Glomerular endothelial cell (primary cell): ENCODE results near the gene TBC1D1. TPM values are rescaled to one million over a fixed set of nuclear protein-coding genes. Genes with fewer than 3 reads are reported as not detected.
"Not testable (repeated sequence)": the region's sequence is repeated elsewhere in the genome, so short reads cannot be mapped to it uniquely, and the experiment has no call there.

ENCODE experiments used
- DNase-seq: peaks from one replicate; pipeline ENCODE4 v3.0.0-alpha.2; 2011; ENCODE audit warnings: low read depth, low spot score; ENCODE audit errors: extremely low read depth
- total RNA-seq: library from RNA; depleted of rRNA; stranded (reverse); fragments of >200 nt; gene quantifications from 2 replicates; pipeline ENCODE4 v1.2.3, GENCODE V29; 2015

TBC1D1 gene
- total RNA-seq, 1 donor from 2014 or later = 133 TPM

DNA sequence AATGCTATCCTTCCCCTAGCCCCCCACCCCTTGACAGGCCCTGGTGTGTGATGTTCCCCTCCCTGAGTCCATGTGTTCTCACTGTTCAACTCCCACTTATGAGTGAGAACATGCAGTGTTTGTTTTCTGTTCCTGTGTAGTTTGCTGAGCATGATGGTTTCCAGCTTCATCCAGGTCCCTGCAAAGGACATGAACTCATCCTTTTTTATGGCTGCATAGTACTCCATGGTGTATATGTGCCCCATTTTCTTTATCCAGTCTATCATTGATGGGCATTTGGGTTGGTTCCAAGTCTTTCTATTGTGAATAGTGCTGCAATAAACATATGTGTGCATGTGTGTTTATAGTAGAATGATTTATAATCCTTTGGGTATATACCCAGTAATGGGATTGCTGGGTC, 32.2 kb downstream of the TBC1D1 start:
- DNase-seq = not testable (repeated sequence)

DNA sequence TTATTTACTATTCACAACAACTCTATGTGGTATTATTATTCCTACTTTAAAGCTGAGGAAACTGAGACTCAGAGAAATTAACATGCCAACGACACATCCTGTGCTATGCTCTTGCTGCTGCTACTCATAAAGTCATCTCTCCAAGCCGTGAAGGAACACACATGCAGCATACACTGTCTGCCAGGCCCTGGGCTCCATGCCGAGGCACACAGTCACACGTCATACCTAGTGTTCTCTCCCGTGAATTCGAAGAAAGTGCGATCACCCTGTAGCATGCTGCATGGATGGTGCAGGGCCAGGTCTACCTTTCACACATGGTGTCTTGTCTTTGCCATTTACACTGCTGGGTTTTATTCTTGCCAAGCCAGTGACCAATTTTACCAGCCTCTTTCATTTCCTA, 34.1 kb downstream of the TBC1D1 start:
- DNase-seq = no peak

DNA sequence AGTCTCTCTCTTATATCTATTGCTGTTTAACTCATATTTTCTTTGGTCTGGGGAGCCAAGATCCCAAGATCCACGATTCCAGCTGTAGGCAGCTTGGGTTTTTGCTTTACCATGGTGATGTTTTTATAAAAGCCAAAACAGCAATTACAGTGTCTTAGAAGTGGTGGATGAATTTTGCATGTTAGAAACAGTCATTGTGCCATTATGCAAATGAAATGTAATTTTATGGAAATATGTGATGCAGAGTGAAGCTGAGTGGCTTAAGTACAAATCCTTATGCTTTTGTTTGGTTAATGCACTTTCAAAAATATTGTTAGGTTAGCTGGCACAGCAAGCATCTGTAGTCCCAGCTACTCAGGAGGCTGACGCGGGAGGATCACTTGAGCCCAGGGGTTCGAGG, 36.5 kb downstream of the TBC1D1 start:
- no peak for DNase-seq

DNA sequence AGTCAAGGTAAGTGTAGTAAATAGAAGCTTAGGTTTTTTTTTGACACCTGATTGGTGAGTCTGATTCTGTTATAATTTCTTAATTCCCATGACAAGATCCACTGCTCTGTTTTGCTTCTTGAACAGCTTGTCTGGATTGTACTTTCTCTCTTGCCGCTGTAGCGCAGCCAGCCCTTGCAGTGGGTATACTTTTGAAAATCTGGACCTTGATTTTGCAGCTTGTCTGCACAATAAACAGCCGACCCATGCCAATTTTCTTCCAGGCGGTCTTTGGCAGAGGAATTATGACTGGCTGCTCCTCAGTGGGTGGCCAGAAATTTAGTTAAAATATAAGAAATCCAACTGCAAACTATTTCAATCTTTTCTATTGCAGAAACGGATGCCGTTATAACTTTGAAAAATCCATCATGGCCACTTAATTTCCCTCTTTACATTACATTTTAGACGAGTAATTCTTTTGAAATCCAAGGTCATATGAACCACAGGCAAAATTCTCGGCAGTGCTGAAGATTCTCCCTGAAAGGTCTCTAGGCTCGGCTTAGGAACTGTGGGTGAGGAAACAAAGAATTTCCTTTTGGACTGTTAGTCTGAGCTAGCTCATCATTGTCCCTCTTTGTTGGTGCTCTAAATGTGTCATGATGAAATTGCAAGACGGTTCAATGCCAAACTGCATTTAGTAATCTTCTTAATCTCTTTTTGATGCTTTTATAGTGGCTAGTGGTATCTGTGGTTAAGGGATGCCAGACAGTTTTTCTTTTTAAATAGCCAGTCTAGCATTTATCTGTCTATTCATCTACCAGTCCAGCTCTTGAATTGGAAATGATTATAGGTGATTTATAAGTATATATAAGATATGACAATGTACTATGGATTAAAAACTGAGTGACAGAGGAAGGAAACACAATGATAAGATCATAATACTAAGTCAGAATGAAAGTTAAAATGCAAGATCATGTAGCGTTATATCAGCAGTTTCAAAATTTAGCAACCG, 37.8 kb downstream of the TBC1D1 start:
- DNase-seq = no peak

DNA sequence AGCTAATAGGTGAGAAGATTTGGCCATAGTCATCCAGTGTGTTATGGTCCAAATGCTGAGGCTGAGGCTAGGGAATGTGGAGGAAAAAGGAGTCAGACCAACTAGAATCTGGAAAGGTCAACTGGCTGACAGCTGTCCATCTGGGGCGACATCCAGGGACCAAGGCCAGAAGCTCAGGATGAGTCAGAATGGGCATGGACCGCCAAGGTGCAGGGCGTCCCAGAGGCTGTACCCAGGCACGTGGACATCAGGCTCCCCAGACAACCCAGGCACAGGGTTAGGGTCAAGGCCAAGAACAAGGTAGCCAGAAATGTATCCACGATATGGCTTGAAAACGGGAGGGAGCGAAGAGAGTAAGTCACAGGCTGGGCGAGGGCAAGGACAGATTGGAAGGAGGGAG, 43.2 kb downstream of the TBC1D1 start:
- no peak for DNase-seq

DNA sequence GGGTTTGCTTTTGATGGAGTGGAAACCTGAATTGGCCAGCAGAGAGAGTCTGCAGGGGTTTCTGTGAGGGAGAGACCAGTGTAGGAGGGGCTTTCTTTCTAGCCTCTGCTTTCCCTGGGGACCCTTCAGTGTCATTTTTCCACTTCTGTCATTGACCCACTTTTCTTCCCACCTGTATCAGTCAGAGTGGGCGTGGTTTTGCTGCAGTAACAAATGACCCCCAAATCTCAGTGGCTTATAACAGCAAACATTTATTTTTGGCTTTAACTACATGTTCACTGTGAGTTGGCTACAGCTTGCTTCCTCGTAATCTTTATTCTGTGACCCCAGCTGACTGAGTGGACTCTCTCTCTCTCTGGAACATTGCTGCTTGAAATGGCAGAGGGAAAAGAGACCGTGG, 43.7 kb downstream of the TBC1D1 start:
- no peak for DNase-seq

DNA sequence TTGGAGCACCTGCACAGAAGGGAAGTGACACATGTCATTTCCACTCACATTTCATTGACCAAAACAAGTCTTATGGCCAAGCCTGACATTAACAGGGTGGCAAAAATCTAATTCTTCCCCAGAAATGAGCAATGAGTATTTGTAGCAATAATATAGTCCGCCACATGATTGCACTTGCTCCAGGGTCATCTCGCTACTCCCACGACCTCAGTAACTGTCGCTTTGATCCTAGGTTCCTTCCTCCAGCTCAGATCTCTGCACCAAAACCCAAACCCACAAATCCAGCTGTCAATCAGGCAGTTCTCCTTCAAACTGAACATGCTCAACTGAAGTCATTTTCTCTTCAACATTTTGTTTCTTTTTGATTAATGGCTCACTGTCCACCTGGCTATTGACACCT, 44.1 kb downstream of the TBC1D1 start:
- no peak for DNase-seq

DNA sequence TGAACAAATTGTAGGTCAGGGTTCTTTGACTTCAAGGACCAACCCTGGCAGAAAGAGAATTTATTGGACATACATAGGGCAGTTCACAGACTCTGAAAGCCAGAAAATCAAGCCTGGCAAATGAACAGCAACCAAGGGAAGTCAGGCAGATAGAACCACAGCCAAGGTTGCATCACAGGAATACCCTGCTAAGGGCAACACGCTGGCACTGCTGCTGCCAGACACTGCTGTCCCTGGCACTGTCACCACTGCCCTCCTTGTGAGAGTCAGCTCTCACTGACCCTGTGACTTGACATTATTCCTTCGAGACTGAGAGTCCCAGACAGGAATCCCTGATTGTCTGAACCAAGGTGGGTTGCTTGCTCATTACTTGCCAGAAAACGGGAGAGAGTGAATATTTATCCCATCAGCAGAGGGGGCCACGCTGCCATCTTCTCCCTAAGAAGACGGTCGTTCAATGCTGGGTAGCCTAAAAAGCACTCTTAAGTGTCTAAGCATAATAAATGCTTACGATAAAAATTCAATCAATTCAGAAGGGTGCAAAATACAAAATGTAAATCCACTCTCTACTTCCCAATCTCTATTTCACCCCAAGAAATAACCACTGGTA, 46.1 kb downstream of the TBC1D1 start:
- no peak for DNase-seq

DNA sequence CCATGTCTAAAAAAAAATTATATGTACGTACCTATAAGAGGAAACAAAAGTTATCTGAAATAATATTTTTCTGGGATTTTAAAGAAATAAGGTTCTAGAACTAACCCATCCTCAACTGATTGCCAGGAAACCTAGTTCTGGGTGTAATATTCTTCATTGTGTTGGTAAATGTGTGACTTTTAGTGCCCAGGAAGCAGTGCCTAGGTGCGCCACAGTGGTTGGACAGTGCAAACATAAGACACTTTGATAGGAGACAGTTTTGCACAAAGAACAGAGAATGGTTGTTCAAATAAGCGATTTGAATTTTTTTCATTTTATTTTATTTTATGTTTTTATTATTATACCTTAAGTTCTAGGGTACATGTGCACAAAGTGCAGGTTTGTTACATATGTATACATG, 47.3 kb downstream of the TBC1D1 start:
- DNase-seq = no peak

DNA sequence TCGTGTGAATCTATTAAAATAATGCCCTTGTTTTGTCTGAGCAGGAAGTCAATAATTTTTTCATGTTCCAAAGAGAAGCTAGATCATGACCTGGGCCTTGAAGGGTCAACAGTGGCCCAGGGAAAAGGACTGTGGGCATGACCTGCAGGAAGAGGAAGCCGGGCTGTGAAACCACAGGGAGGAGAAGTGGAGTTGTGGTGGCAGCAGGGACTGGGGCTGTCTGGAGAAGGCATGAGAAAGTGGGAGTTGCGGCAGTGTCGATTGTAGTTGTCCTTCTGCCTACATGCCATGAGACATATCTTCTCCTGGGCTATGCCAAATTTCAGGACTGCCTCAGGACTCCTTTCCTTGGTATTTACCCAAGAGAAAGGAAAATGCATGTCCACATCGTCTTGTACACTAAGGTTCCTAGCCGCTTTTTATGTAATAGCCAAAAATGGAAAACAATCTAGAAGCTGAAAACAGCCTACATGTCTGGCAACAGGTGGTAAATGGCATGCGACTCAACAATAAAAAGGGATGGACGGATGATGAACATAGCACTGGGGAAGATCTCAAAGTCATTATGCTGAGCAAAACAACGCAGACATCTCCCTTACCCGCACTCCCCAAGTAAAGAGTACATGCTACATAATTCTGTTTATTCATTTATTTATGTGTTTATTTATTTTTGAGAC, 55.8 kb downstream of the TBC1D1 start:
- DNase-seq = no peak

DNA sequence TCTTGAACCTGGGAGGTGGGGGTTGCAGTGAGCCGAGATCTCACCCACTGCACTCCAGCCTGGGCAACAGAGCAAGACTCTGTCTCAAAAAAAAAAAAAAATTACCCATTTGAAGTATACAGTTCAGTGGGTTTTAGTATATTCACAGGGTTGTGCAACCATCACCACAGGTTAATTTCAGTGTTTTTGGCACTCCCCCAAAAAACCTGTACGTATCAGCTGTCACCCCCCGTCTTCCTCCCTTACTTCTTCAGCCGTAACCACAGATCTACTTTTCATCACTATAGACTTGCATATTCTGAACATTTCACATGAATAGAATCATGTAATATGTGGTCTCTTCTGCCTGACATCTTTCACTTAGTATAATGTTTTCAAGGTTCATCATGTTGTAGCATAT, 57.7 kb downstream of the TBC1D1 start:
- no peak for DNase-seq

DNA sequence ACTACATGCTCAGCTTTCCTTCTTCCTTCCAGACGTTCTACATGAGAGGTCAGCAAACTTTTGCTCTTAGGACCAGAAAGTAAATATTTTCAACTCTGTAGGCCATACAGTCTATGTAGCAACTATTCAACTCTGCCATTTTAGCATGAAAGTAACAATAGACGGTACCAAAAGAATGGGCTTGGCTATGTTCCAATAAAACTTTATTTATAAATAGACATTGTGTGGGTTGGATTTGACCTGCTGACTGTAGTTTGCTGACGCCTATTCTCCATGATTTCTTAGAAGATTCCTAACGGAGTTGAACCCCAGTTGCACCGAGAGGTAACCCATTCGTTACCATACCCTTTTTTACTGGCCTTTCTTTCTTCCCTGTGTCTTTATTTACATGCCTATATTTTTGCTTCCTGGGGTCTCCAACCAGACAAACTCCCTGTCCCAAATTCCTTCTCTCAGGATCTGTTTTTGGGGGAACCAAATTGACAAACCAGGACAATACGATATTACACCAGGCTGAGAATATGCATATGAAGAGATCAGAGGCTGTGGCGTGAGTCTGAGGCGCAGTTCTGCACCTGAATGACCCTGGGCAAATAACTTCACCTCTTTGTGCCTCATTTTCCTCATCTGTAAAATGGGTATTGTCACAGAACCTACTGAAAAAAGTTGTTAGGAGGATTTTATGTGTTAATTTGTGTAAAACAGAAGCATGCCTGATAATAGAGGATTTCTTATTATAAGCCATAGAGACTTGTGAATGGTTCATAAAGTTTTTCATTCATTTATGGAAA, 58.9 kb downstream of the TBC1D1 start:
- no peak for DNase-seq

DNA sequence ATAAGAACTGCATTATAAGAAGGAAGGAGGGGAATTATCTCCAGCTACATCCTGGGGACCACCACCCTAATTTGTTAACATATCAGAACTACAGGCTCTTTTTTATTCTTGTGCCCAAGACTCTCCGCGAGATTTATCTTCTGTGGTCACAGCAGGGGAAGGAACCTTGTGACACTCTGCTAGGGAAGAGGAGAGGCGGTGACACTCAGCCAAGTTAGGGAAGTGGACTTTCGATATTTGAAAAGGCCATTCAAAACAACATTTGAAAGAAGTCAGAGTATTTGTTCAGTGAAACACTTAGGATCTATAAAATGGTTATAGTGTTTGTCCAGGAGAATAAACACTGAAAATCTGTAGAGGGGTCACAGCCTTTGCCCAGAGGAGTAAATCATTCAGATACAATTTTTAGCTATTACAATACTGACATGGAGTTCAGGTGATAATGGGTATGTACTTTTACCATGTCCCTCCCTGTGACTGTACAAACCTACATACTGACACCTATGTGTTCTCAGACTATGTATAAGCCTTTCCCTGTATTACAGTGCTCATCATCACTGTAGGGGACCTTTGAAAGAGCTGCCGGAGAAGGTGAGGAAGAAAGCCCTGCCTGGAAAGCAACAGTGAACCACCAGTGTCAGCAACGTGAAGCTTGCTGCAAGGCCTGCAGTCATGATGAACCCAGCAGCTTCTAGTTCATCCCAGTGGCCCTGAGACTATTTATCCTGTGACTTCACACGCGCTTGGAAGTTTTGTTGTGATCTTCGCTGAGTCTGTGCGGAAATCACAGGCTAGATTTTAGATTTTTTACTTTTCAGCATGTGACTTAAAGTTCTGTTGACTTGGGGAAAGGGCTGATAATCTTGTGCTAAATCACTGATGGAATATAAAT, 60.8 kb downstream of the TBC1D1 start:
- DNase-seq = no peak

DNA sequence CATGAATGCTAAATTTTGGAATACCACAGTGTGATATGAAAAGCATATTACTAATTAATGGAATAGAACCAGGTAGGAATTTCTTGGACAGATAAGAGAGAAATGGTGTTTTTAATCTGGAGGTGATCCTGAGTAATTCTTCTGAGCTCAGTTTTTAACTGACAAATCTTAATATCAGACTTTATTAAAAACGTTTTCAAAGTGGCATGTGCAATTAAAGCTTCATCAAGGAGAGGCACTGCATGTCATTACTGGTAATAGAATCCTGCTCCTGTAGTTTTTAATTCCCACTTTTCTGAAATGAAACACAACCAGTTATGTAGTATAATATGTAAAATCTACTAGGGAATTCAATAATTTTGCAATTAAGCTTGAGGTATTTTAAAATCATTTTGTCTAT, 62.3 kb downstream of the TBC1D1 start:
- DNase-seq = no peak

DNA sequence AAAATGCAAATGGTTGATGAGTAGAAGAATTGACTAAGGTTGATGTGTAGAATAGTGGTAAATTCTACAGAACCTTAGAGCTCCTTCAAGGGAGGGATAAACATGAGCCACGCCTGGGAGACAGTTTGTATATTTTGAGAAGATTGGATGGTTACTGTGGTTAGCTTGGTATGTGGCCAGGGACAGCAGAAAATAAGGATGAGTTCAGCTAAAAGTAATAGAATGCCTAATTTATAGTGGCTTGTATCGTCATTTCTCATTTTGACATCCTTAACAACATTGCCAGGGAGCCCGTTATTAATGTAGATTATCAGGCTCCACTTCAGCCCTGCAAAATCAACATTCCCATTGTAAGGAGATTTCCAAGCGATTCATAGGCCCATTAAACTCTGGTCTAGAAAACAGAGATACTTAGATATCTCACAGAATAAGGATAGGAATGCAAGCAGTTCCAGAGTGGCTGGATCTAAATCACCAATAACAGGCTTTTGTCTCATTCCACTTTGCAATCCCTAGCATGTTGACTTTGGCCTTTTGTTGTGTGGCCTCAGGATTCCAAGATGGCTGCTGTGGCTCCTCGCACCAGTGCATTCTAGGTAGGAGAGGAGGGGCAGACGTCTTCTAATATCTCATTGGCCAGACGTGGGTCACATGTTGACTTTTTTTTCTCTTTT, 62.9 kb downstream of the TBC1D1 start:
- no peak for DNase-seq

DNA sequence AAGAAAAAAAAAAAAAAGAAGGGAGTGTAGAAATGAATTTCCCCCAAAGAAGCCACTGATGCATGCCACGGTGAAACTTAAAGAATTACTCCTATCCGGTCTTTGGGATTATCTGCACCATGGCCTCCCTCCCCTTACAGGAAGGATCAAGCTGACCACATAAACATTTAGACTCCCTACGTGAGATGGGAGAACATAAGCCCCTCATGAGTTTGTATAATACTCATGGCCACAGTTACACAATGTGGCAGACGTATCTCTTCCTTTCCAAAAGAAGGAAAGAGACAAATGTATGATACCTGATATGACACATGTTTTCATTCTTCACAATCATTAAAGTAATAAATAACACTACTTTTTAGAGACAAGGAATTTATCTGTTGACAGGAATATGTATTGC, 66.1 kb downstream of the TBC1D1 start:
- no peak for DNase-seq

DNA sequence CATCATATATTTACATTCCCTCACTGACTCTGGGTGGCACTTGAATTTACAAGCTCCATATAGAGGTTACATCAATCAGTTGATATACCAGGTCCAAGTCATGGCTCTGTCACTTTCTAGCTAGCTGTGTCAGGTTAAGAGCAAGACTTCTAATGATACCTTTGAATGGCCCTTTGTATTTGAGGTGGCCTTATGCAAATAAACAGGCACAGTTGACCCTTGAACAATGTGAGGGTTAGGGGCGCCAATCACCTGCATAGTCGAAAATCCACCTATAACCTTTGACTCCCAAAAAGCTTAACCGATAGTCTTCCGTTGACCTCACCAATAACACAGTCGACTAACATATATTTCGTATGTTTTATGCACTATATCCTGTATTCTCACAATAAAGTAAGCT, 68.0 kb downstream of the TBC1D1 start:
- no peak for DNase-seq

DNA sequence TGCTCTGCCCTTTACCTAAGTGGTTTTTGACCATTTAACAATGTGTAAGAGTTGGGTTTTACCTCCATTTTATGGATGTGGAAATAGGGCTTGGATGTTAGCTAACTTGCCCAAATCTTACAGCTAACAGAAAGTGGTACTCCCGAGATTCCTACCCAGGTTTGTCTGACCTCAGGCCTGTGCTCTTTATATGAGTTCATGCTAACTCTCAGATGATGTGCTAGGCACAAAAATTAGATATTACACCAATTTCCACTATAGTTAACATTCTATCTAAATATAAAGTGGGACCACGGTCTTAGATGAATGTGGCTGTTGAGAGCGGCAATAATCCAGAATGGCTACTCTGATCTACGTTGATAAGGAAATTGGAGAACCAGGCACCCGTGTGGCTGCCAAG, 69.2 kb downstream of the TBC1D1 start, which contains the start of gene PTTG2:
Gene PTTG2 (plus strand): TSS at position 301 of the 400 bp plus-strand sequence. CDS start 37 bp downstream, at position 338.
- DNase-seq = no peak
